IMR-90 (cell line): Measurements from ENCODE around the gene ASPHD2. TPM values are rescaled to one million over a fixed set of nuclear protein-coding genes. Genes with fewer than 3 reads are reported as not detected.

ENCODE experiments used
- ATAC-seq: fragments of 200-7000 bp; cut with Tn5 transposase; 2 replicates; pipeline ENCODE4 v1.9.1; 2020; ENCODE audit warnings: low read depth, mild to moderate bottlenecking, moderate library complexity
- BruUV-seq: library from RNA; stranded (reverse); fragments of 400-500 nt; replicated peaks from 2 replicates; lab custom pipeline; 2021; lab: Mats Ljungman, UMichigan
- CTCF ChIA-PET: fragments of 300-600 bp; formaldehyde crosslinking; extraction: SDS; loops from one replicate; lab custom pipeline; 2021; ENCODE audit warnings: antibody characterized with exemption; lab: Yijun Ruan, JAX
- POLR2A ChIA-PET: fragments of 300-600 bp; sonication (Branson Sonifier 250); formaldehyde crosslinking; loops from one replicate; lab custom pipeline; 2022; ENCODE audit warnings: antibody characterized with exemption; ENCODE audit not compliant: unreplicated experiment; lab: Charles Lee
- DNase-seq: peaks from one replicate; pipeline ENCODE4 v3.0.0; 2013
- H2AFZ ChIP-seq: replicated peaks from 2 replicates; pipeline ENCODE3; 2013; ENCODE audit warnings: low read length, mild to moderate bottlenecking; ENCODE audit not compliant: poor library complexity
- H2AK5ac ChIP-seq: 2 replicates; pipeline ENCODE4 v1.6.1; 2013; ENCODE audit warnings: low read depth, low read length, inconsistent platforms
- H2AK9ac ChIP-seq: replicated peaks from 2 replicates; pipeline ENCODE3; 2013; ENCODE audit warnings: mild to moderate bottlenecking, low read depth, low read length, moderate library complexity; ENCODE audit not compliant: poor library complexity
- H2BK120ac ChIP-seq: 2 replicates; pipeline ENCODE4 v1.6.1; 2013; ENCODE audit warnings: low read depth, low read length, inconsistent platforms
- H2BK15ac ChIP-seq: 3 replicates; pipeline ENCODE4 v1.6.1; 2013; ENCODE audit warnings: low read depth, low read length, inconsistent platforms
- H2BK20ac ChIP-seq: 2 replicates; pipeline ENCODE4 v1.6.1; 2013; ENCODE audit warnings: low read depth, mild to moderate bottlenecking, inconsistent platforms, low read length, moderate library complexity
- H2BK5ac ChIP-seq: 2 replicates; pipeline ENCODE4 v1.6.1; 2013; ENCODE audit warnings: mild to moderate bottlenecking, low read depth, low read length, inconsistent platforms; ENCODE audit not compliant: poor library complexity, severe bottlenecking
- H3K14ac ChIP-seq: replicated peaks from 2 replicates; pipeline ENCODE4 v1.6.1; 2013; ENCODE audit warnings: low read depth, low read length, inconsistent platforms
- H3K18ac ChIP-seq: 2 replicates; pipeline ENCODE4 v1.6.1; 2013; ENCODE audit warnings: low read depth, low read length, control low read depth
- H3K23ac ChIP-seq: 2 replicates; pipeline ENCODE4 v1.6.1; 2013; ENCODE audit warnings: low read depth, low read length, inconsistent platforms
- H3K27ac ChIP-seq: 2 replicates; pipeline ENCODE4 v1.5.1; 2013; ENCODE audit warnings: mild to moderate bottlenecking, control low read depth, low read length; ENCODE audit not compliant: insufficient read depth
- H3K27me3 ChIP-seq: 2 replicates; pipeline ENCODE4 v1.6.1; 2013; ENCODE audit warnings: low read length; ENCODE audit not compliant: control insufficient read depth, insufficient read depth
- H3K36me3 ChIP-seq: 2 replicates; pipeline ENCODE4 v1.6.1; 2013; ENCODE audit warnings: low read length, mixed read lengths; ENCODE audit not compliant: control insufficient read depth, insufficient read depth
- H3K4ac ChIP-seq: 2 replicates; pipeline ENCODE4 v1.6.1; 2013; ENCODE audit warnings: low read depth, low read length, inconsistent platforms
- H3K4me1 ChIP-seq: 2 replicates; pipeline ENCODE4 v1.6.1; 2013; ENCODE audit warnings: low read length, mixed read lengths; ENCODE audit not compliant: control insufficient read depth, insufficient read depth
- H3K4me2 ChIP-seq: 2 replicates; pipeline ENCODE4 v1.6.1; 2013; ENCODE audit warnings: low read depth, mild to moderate bottlenecking, control low read depth, low read length, moderate library complexity
- H3K4me3 ChIP-seq: 2 replicates; pipeline ENCODE4 v1.5.1; 2013; ENCODE audit warnings: low read depth, mild to moderate bottlenecking, control low read depth, low read length, moderate library complexity; ENCODE audit not compliant: insufficient read depth
- H3K56ac ChIP-seq: 2 replicates; pipeline ENCODE4 v1.6.1; 2013; ENCODE audit warnings: low read length, inconsistent platforms; ENCODE audit not compliant: insufficient read depth; ENCODE audit errors: extremely low read depth
- H3K79me1 ChIP-seq, 2 experiments: 2 replicates each; pipeline ENCODE4 v1.6.1; 2013; ENCODE audit warnings: low read length in 2 of 2, inconsistent platforms in 1 of 2, low read depth in 1 of 2
- H3K9ac ChIP-seq: 2 replicates; pipeline ENCODE4 v1.6.1; 2013; ENCODE audit warnings: low read depth, low read length, control low read depth
- H3K9me1 ChIP-seq: 2 replicates; pipeline ENCODE4 v1.6.1; 2013; ENCODE audit warnings: low read length, inconsistent platforms; ENCODE audit not compliant: insufficient read depth
- H3K9me3 ChIP-seq: 2 replicates; pipeline ENCODE4 v1.6.1; 2013; ENCODE audit warnings: low read length; ENCODE audit not compliant: control insufficient read depth, insufficient read depth
- H4K20me1 ChIP-seq: 2 replicates; pipeline ENCODE4 v1.6.1; 2013; ENCODE audit warnings: low read length, inconsistent platforms; ENCODE audit not compliant: insufficient read depth
- H4K5ac ChIP-seq: 2 replicates; pipeline ENCODE4 v1.6.1; 2013; ENCODE audit warnings: mild to moderate bottlenecking, low read depth, low read length, control low read depth
- H4K8ac ChIP-seq, 2 experiments: 2 replicates each; pipeline ENCODE4 v1.6.1; 2013; ENCODE audit warnings: low read depth in 2 of 2, low read length in 2 of 2, control low read depth in 1 of 2, inconsistent platforms in 1 of 2
- H4K91ac ChIP-seq: 2 replicates; pipeline ENCODE4 v1.6.1; 2013; ENCODE audit warnings: low read depth, low read length, inconsistent platforms; ENCODE audit not compliant: insufficient read depth
- BHLHE40 ChIP-seq: fragments of 150-350 bp; IDR thresholded peaks from 2 replicates; pipeline ENCODE4 v1.6.1; 2016; ENCODE audit warnings: mild to moderate bottlenecking, low read depth, low read length
- CEBPB ChIP-seq: IDR thresholded peaks from 2 replicates; pipeline ENCODE4 v1.6.1; 2012; ENCODE audit warnings: low read depth, low read length, improper control_type of control experiment
- CTCF ChIP-seq: conservative IDR thresholded peaks from 2 replicates; pipeline ENCODE4 v1.5.1; 2012; ENCODE audit warnings: mild to moderate bottlenecking, low read depth, low read length, improper control_type of control experiment
- MAZ ChIP-seq: IDR thresholded peaks from 2 replicates; pipeline ENCODE4 v1.6.1; 2012; ENCODE audit warnings: low read depth, mild to moderate bottlenecking, low read length, improper control_type of control experiment, moderate library complexity, borderline replicate concordance
- MXI1 ChIP-seq: IDR thresholded peaks from 2 replicates; pipeline ENCODE4 v1.6.1; 2012; ENCODE audit warnings: low read depth, mild to moderate bottlenecking, low read length, moderate library complexity, borderline replicate concordance
- NFE2L2 ChIP-seq: fragments of 150-350 bp; IDR thresholded peaks from 2 replicates; pipeline ENCODE4 v1.6.1; 2016; ENCODE audit warnings: low read depth, mild to moderate bottlenecking, low read length
- POLR2A ChIP-seq: IDR thresholded peaks from 2 replicates; pipeline ENCODE4 v1.6.1; 2012; ENCODE audit warnings: mild to moderate bottlenecking, low read depth, low read length
- RCOR1 ChIP-seq: IDR thresholded peaks from 2 replicates; pipeline ENCODE4 v1.6.1; 2012; ENCODE audit warnings: mild to moderate bottlenecking, low read length, improper control_type of control experiment; ENCODE audit not compliant: insufficient replicate concordance
- RFX5 ChIP-seq: IDR thresholded peaks from 2 replicates; pipeline ENCODE4 v1.8.0; 2012; ENCODE audit warnings: low read depth, mild to moderate bottlenecking, low read length, moderate library complexity
- SMC3 ChIP-seq: fragments of 150-350 bp; IDR thresholded peaks from 2 replicates; pipeline ENCODE4 v1.6.1; 2016; ENCODE audit warnings: low read depth, mild to moderate bottlenecking, antibody characterized with exemption, low read length, moderate library complexity
- USF2 ChIP-seq: fragments of 150-350 bp; IDR thresholded peaks from 2 replicates; pipeline ENCODE4 v1.6.1; 2017; ENCODE audit warnings: mild to moderate bottlenecking, antibody characterized with exemption, low read length, low read depth
- WGBS, 2 experiments: methylation state at CpG; one replicate each; pipeline versions ENCODE4 v1.1.5 to v1.1.7; 2013; ENCODE audit warnings: missing lambda C conversion rate in 2 of 2; ENCODE audit not compliant: insufficient read length in 1 of 2; ENCODE audit errors: extremely low coverage in 2 of 2; 5-methylcytosine and 5-hydroxymethylcytosine counted together
- dilution Hi-C: fragments of 300-500 bp; cut with HindIII; formaldehyde crosslinking; loops from one replicate; pipeline ENCODE4 v1.14.3; 2018; ENCODE audit warnings: low sequenced_read_pairs; ENCODE audit not compliant: unreplicated experiment
- in situ Hi-C: fragments of 300-500 bp; cut with MboI; formaldehyde crosslinking; loops from 3 replicates; pipeline ENCODE4 v1.14.3; 2019; ENCODE audit warnings: low sequenced_read_pairs, inconsistent platforms, mixed read lengths
- intact Hi-C: fragments of 100-400 bp; cut with micrococcal nuclease; formaldehyde crosslinking; loops from 2 replicates; pipeline ENCODE4 v1.10.0; 2022
- polyA plus RNA-seq, 3 experiments: library from polyadenylated mRNA; depleted of rRNA; stranded (reverse); fragments of >200 nt; gene quantifications; 2 replicates each; pipeline ENCODE4 v1.2.3, GENCODE V29; 2012; ENCODE audit warnings: low replicate concordance in 1 of 3
- total RNA-seq: library from RNA; depleted of rRNA; stranded (reverse); fragments of >200 nt; gene quantifications from 2 replicates; pipeline ENCODE4 v1.2.3, GENCODE V29; 2012

ASPHD2 gene
- total and polyA plus RNA-seq, 2 of the 4 experiments (the other 2 are of a cell fraction), result 1.3 to 1.4 TPM

GRCh38 chr22:26483439-26484359 lies 54.6 kb downstream of the ASPHD2 start, which contains the start of the genes HPS4 and SRRD:
Gene HPS4 (minus strand): TSS chr22:26483783. CDS start chr22:26481762, 2,021 bp downstream.
Gene SRRD (plus strand): TSS chr22:26483877. CDS start chr22:26483891, 14 bp downstream.
- H2BK120ac ChIP-seq, result peak within 1 kb of the TSS; percentile 30
- no peak within 1 kb of the TSS; the same call in 1 of the 2 replicates for H3K18ac ChIP-seq
- no peaks in the 10 kb centered on the region for H3K27me3 ChIP-seq
- 3% methylated on average over 56 of the region's 85 CpGs; no CpG with 5 or more reads in 1 of the 2 experiments for WGBS, 2 experiments
- ChIA-PET POLR2A (interaction anchor here (0.6 to 0.7 kb wide), 2 partner anchors 92 to 140 kb away, joined by 3 to 8 read pairs; no protein-coding TSS in a partner anchor), CTCF (interaction anchor here (1.1 to 2.2 kb wide), 2 partner anchors 10 to 19 kb away, joined by 5 to 7 read pairs; no protein-coding TSS in a partner anchor)
- H2AK5ac ChIP-seq, result peak within 1 kb of the TSS; percentile 78
- H2BK15ac ChIP-seq, result no peak within 1 kb of the TSS
- H3K9me3 ChIP-seq, result no peaks in the 10 kb centered on the region
- 0 out of 2 replicates have a peak within 1 kb of the TSS, but pooled peaks have one; percentile 3 for H2BK20ac ChIP-seq
- peak within 1 kb of the TSS; percentile 90 for H3K9ac ChIP-seq
- H2AK9ac ChIP-seq, result peak within 1 kb of the TSS; percentile 97
- peak; percentile 92 for ATAC-seq
- dilution Hi-C loops (no loop called here), in situ Hi-C loops (no loop called here), intact Hi-C loops (no loop called here)
- H4K20me1 ChIP-seq, result no peaks in the 10 kb centered on the region
- peak within 1 kb of the TSS; percentile 64 for H2BK5ac ChIP-seq
- peaks cover 19% of the 10 kb centered on the region for H3K36me3 ChIP-seq
- peak within 1 kb of the TSS; percentile 80 for H3K4me3 ChIP-seq
- peak; percentile 88 for DNase-seq
- H3K9me1 ChIP-seq, result no peaks in the 10 kb centered on the region; the same call in 1 of the 2 replicates
- TF ChIP-seq BHLHE40 (peak; percentile 85), USF2 (peak; percentile 81), MXI1 (peak; percentile 83), SMC3 (no peak), RCOR1 (peak; percentile 97), POLR2A (peak; percentile 67; the same call in 1 of the 2 replicates), NFE2L2 (no peak), CEBPB (no peak), RFX5 (no peak), MAZ (peak; percentile 94), CTCF (no peak)
- H3K4me1 ChIP-seq, result peaks cover 9% of the 10 kb centered on the region
- H2AFZ ChIP-seq, result peak within 1 kb of the TSS; percentile 97
- H3K14ac ChIP-seq, result peak within 1 kb of the TSS; percentile 67
- H4K91ac ChIP-seq, result peak within 1 kb of the TSS; percentile 32
- H4K5ac ChIP-seq, result peak within 1 kb of the TSS; percentile 73
- peaks cover 33 to 73% of the 10 kb centered on the region in 2 experiments for H3K79me1 ChIP-seq
- BruUV-seq, result no TSS peak
- H4K8ac ChIP-seq, result peak within 1 kb of the TSS; percentile 94 to 100
- H3K56ac ChIP-seq, result peak within 1 kb of the TSS; percentile 79
- peak within 1 kb of the TSS; percentile 88 for H3K4ac ChIP-seq
- H3K23ac ChIP-seq, result peak within 1 kb of the TSS; percentile 82
- H3K27ac ChIP-seq, result peak within 1 kb of the TSS; percentile 90
- peak within 1 kb of the TSS; percentile 92 for H3K4me2 ChIP-seq
